GM13977 (cell line): ENCODE data around the gene NMB.

ENCODE experiments used
- DNase-seq: peaks from one replicate; pipeline ENCODE4 v3.0.0; 2012; ENCODE audit warnings: low spot score
- CTCF ChIP-seq: IDR thresholded peaks from 2 replicates; pipeline ENCODE4 v1.5.1; 2012; ENCODE audit warnings: mild to moderate bottlenecking, control low read depth; ENCODE audit not compliant: insufficient read depth; ENCODE audit errors: extremely low read depth, missing control alignments
- in situ Hi-C: fragments of 300-500 bp; cut with MboI; formaldehyde crosslinking; loops from one replicate; pipeline ENCODE4 v1.12.0; 2022; ENCODE audit warnings: low sequenced_read_pairs, low pct_unique_long_range_greater_than_20kb, mixed read lengths, inconsistent platforms; ENCODE audit not compliant: unreplicated experiment

NMB gene

GRCh38 chr15:84669726-84670125 is 11.7 kb upstream of the NMB start:
- no peak for DNase-seq
- in situ Hi-C loops: no loop called here
- TF ChIP-seq CTCF: no peak

GRCh38 chr15:84668221-84668982 is 10.4 kb upstream of the NMB start:
- DNase-seq: no peak
- in situ Hi-C loops: no loop called here
- TF ChIP-seq CTCF: no peak

- in situ Hi-C loops: no loop called here
- DNase-seq: no peak
- no peak for TF ChIP-seq CTCF
Measured at GRCh38 chr15:84666373-84666772, 8.4 kb upstream of the NMB start.

GRCh38 chr15:84661001-84661400 is 3.0 kb upstream of the NMB start:
- no peak for TF ChIP-seq CTCF
- DNase-seq: no peak
- in situ Hi-C loops: no loop called here

- in situ Hi-C loops: no loop called here
- TF ChIP-seq CTCF: no peak
- DNase-seq: no peak
Measured at GRCh38 chr15:84659904-84660781, 2.1 kb upstream of the NMB start.

GRCh38 chr15:84658788-84659411 is 901 bp upstream of the NMB start:
- in situ Hi-C loops: no loop called here
- no peak for DNase-seq
- no peak for TF ChIP-seq CTCF
